Smooth muscle cell (in vitro differentiated cells): ENCODE measurements around the gene TOMM34. TPM values are rescaled to one million over a fixed set of nuclear protein-coding genes. Genes with fewer than 3 reads are reported as not detected.

Source experiments
- DNase-seq: peaks from one replicate; lab custom pipeline; 2025; ENCODE audit not compliant: unreplicated experiment; lab: John Stamatoyannopoulos, UW
- H2AFZ ChIP-seq: fragments of 200-600 bp; sonication (generic); 2 replicates; pipeline ENCODE4 v1.6.0; 2016; ENCODE audit warnings: antibody characterized with exemption, low read depth, mild to moderate bottlenecking
- H3F3A ChIP-seq: fragments of 200-600 bp; sonication (generic); 2 replicates; pipeline ENCODE4 v1.6.0; 2017; ENCODE audit warnings: antibody characterized with exemption, low read depth
- H3K27ac ChIP-seq: fragments of 200-600 bp; sonication (generic); 2 replicates; pipeline ENCODE4 v1.5.1; 2016; ENCODE audit warnings: low read depth, mild to moderate bottlenecking
- H3K27me3 ChIP-seq: fragments of 200-600 bp; sonication (generic); 2 replicates; pipeline ENCODE4 v1.6.1; 2016; ENCODE audit warnings: low read depth, mild to moderate bottlenecking
- H3K36me3 ChIP-seq: fragments of 200-600 bp; sonication (generic); 2 replicates; pipeline ENCODE4 v1.5.1; 2016; ENCODE audit warnings: low read depth
- H3K4me1 ChIP-seq: fragments of 200-600 bp; sonication (generic); 2 replicates; pipeline ENCODE4 v1.5.1; 2016; ENCODE audit warnings: low read depth
- H3K4me2 ChIP-seq: fragments of 200-600 bp; sonication (generic); 2 replicates; pipeline ENCODE4 v1.6.0; 2016; ENCODE audit warnings: mild to moderate bottlenecking
- H3K4me3 ChIP-seq: fragments of 200-600 bp; sonication (generic); 2 replicates; pipeline ENCODE4 v1.5.1; 2016; ENCODE audit warnings: mild to moderate bottlenecking
- H3K79me2 ChIP-seq: fragments of 200-600 bp; sonication (generic); 2 replicates; pipeline ENCODE4 v1.6.0; 2016; ENCODE audit warnings: low read depth, mild to moderate bottlenecking
- H3K9ac ChIP-seq: fragments of 200-600 bp; sonication (generic); 2 replicates; pipeline ENCODE4 v1.6.0; 2016; ENCODE audit warnings: low read depth
- H3K9me3 ChIP-seq: fragments of 200-600 bp; sonication (generic); replicated peaks from 2 replicates; pipeline ENCODE4 v1.5.1; 2016; ENCODE audit warnings: low read depth
- H4K20me1 ChIP-seq: fragments of 200-600 bp; sonication (generic); 2 replicates; pipeline ENCODE4 v1.6.0; 2016; ENCODE audit warnings: low read depth
- WGBS: methylation state at CpG from one replicate; pipeline ENCODE4 v1.1.7; 2016; ENCODE audit warnings: low lambda C conversion rate; 5-methylcytosine and 5-hydroxymethylcytosine counted together
- polyA plus RNA-seq: library from polyadenylated mRNA; unstranded; fragments of >200 nt; fragmentation: Nextera tagmentation; extraction: Ambion mirVana; gene quantifications from 2 replicates; pipeline ENCODE4 v1.2.1, GENCODE V29; 2016
- total RNA-seq: library from RNA; depleted of rRNA; stranded (reverse); fragments of >200 nt; gene quantifications from 2 replicates; pipeline ENCODE4 v1.2.3, GENCODE V29; 2014
- TF ChIP-seq, protein P1 (sequence below): fragments of 200-600 bp; sonication (generic); IDR thresholded peaks from 2 replicates; pipeline ENCODE4 v1.5.1; 2017; ENCODE audit warnings: borderline replicate concordance, mild to moderate bottlenecking, antibody characterized with exemption; ENCODE audit not compliant: insufficient read depth, poor library complexity, severe bottlenecking

The TOMM34 gene
- total and polyA plus RNA-seq, 2 experiments from 2014 or later = 27.2 to 34.9 TPM

DNA sequence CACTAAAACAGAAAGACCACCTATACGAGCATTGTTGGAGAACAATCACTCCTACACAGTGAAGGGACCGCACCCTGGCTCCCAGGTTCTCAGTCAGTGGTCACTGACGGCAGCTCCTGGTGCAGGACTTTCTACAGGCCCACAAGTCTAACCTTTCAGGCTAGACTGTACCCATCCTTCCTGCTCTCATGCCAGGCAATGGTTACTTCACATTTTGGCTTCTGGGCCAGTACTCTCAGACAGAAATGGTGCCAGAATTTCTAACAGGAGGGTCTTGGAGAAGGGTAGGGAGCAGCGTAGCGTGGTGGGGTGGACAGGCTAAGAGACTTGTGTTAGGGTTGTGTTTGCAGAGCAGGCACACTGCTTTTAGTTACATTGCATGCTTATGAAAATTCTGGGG lies 12.1 kb downstream of the TOMM34 start:
- peaks cover 13% of the 10 kb centered on the region for H4K20me1 ChIP-seq
- no peaks in the 10 kb centered on the region for H3K27me3 ChIP-seq
- H3K27ac ChIP-seq = no peak overlapping the region
- H3K4me3 ChIP-seq = no peak overlapping the region
- no peak for DNase-seq
- H3K36me3 ChIP-seq = peaks cover 2% of the 10 kb centered on the region
- WGBS = 95% methylated on average over 5 of the region's 5 CpGs
- no peaks in the 10 kb centered on the region for H3K9me3 ChIP-seq
- no peak overlapping the region for H3K9ac ChIP-seq
- H2AFZ ChIP-seq = no peak overlapping the region
- TF ChIP-seq, protein P1, sequence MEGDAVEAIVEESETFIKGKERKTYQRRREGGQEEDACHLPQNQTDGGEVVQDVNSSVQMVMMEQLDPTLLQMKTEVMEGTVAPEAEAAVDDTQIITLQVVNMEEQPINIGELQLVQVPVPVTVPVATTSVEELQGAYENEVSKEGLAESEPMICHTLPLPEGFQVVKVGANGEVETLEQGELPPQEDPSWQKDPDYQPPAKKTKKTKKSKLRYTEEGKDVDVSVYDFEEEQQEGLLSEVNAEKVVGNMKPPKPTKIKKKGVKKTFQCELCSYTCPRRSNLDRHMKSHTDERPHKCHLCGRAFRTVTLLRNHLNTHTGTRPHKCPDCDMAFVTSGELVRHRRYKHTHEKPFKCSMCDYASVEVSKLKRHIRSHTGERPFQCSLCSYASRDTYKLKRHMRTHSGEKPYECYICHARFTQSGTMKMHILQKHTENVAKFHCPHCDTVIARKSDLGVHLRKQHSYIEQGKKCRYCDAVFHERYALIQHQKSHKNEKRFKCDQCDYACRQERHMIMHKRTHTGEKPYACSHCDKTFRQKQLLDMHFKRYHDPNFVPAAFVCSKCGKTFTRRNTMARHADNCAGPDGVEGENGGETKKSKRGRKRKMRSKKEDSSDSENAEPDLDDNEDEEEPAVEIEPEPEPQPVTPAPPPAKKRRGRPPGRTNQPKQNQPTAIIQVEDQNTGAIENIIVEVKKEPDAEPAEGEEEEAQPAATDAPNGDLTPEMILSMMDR = no peak
- H3F3A ChIP-seq = peaks cover 6% of the 10 kb centered on the region
- H3K4me2 ChIP-seq = no peak overlapping the region
- no peaks in the 10 kb centered on the region for H3K4me1 ChIP-seq
- H3K79me2 ChIP-seq = no peaks in the 10 kb centered on the region

DNA sequence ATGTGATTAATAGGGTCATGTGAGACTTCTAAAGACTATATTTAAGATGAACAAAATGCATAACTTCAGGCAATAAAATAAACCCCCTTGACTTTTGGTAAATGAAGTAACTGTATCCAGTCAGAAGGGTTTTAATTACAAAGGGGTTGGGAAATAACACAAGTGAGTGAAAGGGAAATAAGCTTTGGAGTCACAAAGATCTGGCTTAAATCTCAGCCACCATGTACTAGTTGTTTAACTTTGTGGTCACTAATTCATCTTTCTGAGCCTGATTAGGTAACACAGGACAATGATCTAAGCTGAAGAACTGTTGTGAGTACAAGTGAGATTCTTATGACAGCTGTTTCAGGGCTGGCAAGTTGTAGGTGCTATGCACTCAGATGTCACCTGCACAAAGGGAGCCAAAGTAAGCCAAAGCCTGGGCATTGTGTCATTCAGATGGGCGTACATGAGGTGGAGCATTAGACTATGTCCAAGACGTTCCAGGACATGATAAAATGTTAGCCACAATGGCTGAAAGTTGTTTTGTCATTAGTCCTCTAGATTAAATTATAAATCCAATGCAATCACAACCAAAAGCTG lies 13.8 kb downstream of the TOMM34 start:
- 98% methylated on average over 2 of the region's 2 CpGs for WGBS
- TF ChIP-seq, protein P1 = no peak

DNA sequence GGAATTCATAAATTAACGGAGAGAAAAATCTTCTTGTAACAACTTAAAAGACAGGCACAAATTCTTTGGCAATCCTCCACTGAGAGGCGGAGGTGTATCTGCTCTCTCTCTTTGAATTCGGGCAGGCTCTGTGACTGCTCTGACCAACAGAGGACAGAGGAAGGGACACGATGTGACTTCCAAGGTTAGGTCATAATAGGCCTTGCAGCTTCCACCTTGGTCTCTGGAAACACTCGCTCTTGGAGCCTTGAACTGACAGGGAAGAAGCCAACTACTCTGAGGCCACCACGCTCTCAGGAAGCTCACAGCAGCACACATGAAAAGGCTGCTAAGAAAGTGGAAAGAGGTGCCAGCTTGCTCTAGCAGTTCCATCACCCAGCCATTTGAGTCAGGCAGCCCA lies 14.9 kb downstream of the TOMM34 start:
- Histone ChIP-seq H3K4me2 (no peak overlapping the region), H3K9ac (no peak overlapping the region), H4K20me1 (peaks cover 22% of the 10 kb centered on the region), H3K4me1 (no peaks in the 10 kb centered on the region), H3K36me3 (no peaks in the 10 kb centered on the region), H3K79me2 (no peaks in the 10 kb centered on the region), H3K27me3 (no peaks in the 10 kb centered on the region), H2AFZ (no peak overlapping the region), H3K27ac (no peak overlapping the region), H3F3A (peaks cover 6% of the 10 kb centered on the region), H3K9me3 (no peaks in the 10 kb centered on the region), H3K4me3 (no peak overlapping the region)
- DNase-seq = no peak
- TF ChIP-seq, protein P1 = no peak
- 97% methylated on average over 6 of the region's 6 CpGs for WGBS

More for the DNA sequence above, 13.8 kb downstream of the TOMM34 start:
- Histone ChIP-seq H3K79me2 (no peaks in the 10 kb centered on the region), H3K9ac (no peak overlapping the region), H2AFZ (no peak overlapping the region), H3K4me1 (no peaks in the 10 kb centered on the region), H3K9me3 (no peaks in the 10 kb centered on the region), H3K27ac (no peak overlapping the region), H4K20me1 (peaks cover 19% of the 10 kb centered on the region), H3K27me3 (no peaks in the 10 kb centered on the region), H3K4me2 (no peak overlapping the region), H3K4me3 (no peak overlapping the region), H3K36me3 (peaks cover 2% of the 10 kb centered on the region), H3F3A (peaks cover 6% of the 10 kb centered on the region)
- DNase-seq = no peak

DNA sequence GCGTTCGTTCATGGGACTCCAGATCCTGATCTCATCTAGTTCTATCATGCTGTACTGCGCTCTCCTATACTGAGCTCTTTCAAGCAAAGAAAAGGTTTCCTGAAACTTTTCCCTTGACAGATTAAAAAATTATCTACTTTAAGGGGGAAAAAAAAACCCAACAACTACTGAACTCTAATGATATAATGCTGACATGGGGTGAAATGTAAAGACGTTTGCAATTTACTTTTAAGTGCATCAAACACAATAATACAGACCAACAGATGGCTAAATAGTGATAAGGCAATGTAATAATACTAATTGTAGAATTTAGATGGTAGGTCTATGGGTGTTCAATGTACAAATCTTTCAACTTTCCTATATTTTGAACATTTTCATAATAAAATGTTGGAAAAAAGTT lies 16.4 kb downstream of the TOMM34 start:
- no peak for DNase-seq
- H3K79me2 ChIP-seq = no peaks in the 10 kb centered on the region
- no peaks in the 10 kb centered on the region for H3K4me1 ChIP-seq
- H3K36me3 ChIP-seq = no peaks in the 10 kb centered on the region
- TF ChIP-seq, protein P1 = no peak
- no peak overlapping the region for H2AFZ ChIP-seq
- no peak overlapping the region for H3K27ac ChIP-seq
- no peak overlapping the region for H3K4me2 ChIP-seq
- 96% methylated on average over 4 of the region's 4 CpGs for WGBS
- no peaks in the 10 kb centered on the region for H3K27me3 ChIP-seq
- peaks cover 22% of the 10 kb centered on the region for H4K20me1 ChIP-seq
- no peak overlapping the region for H3K4me3 ChIP-seq
- peaks cover 6% of the 10 kb centered on the region for H3F3A ChIP-seq
- H3K9me3 ChIP-seq = no peaks in the 10 kb centered on the region
- no peak overlapping the region for H3K9ac ChIP-seq
